Left renal pelvis (tissue), 4 donors: ENCODE results near the gene TMX3. TPM values are rescaled to one million over a fixed set of nuclear protein-coding genes. Genes with fewer than 3 reads are reported as not detected.

Source experiments
- DNase-seq, 4 donors: peaks; one replicate each; pipeline ENCODE4 v3.0.0-alpha.2; 2013; ENCODE audit warnings: low read depth in 4 of 4, low spot score in 3 of 4
- polyA plus RNA-seq, 4 donors: library from polyadenylated mRNA; unstranded; fragments of 120-200 nt; gene quantifications; one replicate each; pipeline ENCODE4 v1.2.1, GENCODE V29; 2013; ENCODE audit not compliant: insufficient read length in 4 of 4

The TMX3 gene
- polyA plus RNA-seq, 4 donors, result 51.2 to 86.3 (median 69.1) TPM

GRCh38 chr18:68713796-68714195 is 1.1 kb downstream of the TMX3 start:
- DNase-seq, result no peak

- DNase-seq, result no peak
These were observed 1.8 kb downstream of the TMX3 start for GRCh38 chr18:68713131-68713530.

GRCh38 chr18:68707646-68708045 is 7.3 kb downstream of the TMX3 start:
- DNase-seq, result no peak

- DNase-seq, result no peak
These were observed 9.8 kb downstream of the TMX3 start for GRCh38 chr18:68705119-68705518.

- DNase-seq, result no peak
These were observed 11.6 kb downstream of the TMX3 start for GRCh38 chr18:68703326-68703725.

- DNase-seq, result no peak
These were observed 13.6 kb downstream of the TMX3 start for GRCh38 chr18:68701353-68701752.

GRCh38 chr18:68699043-68699442 is 15.9 kb downstream of the TMX3 start:
- no peak for DNase-seq

GRCh38 chr18:68696937-68697336 is 18.0 kb downstream of the TMX3 start:
- DNase-seq, result no peak

GRCh38 chr18:68694316-68694715 is 20.6 kb downstream of the TMX3 start:
- no peak for DNase-seq

- DNase-seq, result no peak
These were observed 21.7 kb downstream of the TMX3 start for GRCh38 chr18:68693091-68693815.

- DNase-seq, result no peak
These were observed 35.4 kb downstream of the TMX3 start for GRCh38 chr18:68679528-68679927.

- DNase-seq, result no peak
These were observed 38.0 kb downstream of the TMX3 start for GRCh38 chr18:68676913-68677312.

- DNase-seq, result no peak
These were observed 47.8 kb downstream of the TMX3 start for GRCh38 chr18:68667121-68667520.

- no peak for DNase-seq
These were observed 48.5 kb downstream of the TMX3 start for GRCh38 chr18:68666381-68666780.

- DNase-seq, result no peak
These were observed 49.3 kb downstream of the TMX3 start for GRCh38 chr18:68665628-68666027.

- DNase-seq, result no peak
These were observed 52.2 kb downstream of the TMX3 start for GRCh38 chr18:68662754-68663153.

GRCh38 chr18:68660354-68661183 is 54.3 kb downstream of the TMX3 start:
- peak in 2 of 4 donors; percentile 8 to 16 for DNase-seq

GRCh38 chr18:68648191-68648590 is 66.7 kb downstream of the TMX3 start:
- no peak for DNase-seq

GRCh38 chr18:68642003-68642402 is 72.9 kb downstream of the TMX3 start:
- DNase-seq, result no peak

GRCh38 chr18:68640861-68641260 is 74.0 kb downstream of the TMX3 start:
- DNase-seq, result no peak

- DNase-seq, result no peak
These were observed 76.3 kb downstream of the TMX3 start for GRCh38 chr18:68638613-68639012.

- no peak for DNase-seq
These were observed 87.1 kb downstream of the TMX3 start for GRCh38 chr18:68627812-68628211.
